HG02840 (cell line): ENCODE results near the gene PGP.
"Not testable (repeated sequence)": the region's sequence is repeated elsewhere in the genome, so short reads cannot be mapped to it uniquely, and the experiment has no call there.

Experiments used
- ATAC-seq: cut with Tn5 transposase; IDR thresholded peaks from one replicate; pipeline ENCODE4 v1.9.1; 2021; ENCODE audit warnings: mild to moderate bottlenecking, moderate library complexity, moderate number of reproducible peaks; ENCODE audit not compliant: unreplicated experiment, low FRiP score

Gene PGP

GRCh38 chr16:2204416-2205103 is 10.1 kb downstream of the PGP start:
- no peak for ATAC-seq

- not testable (repeated sequence) for ATAC-seq
Observed at GRCh38 chr16:2203119-2203688, 11.4 kb downstream of the PGP start.

GRCh38 chr16:2200313-2200712 is 14.3 kb downstream of the PGP start:
- ATAC-seq = no peak

GRCh38 chr16:2199621-2200139 is 15.0 kb downstream of the PGP start:
- no peak for ATAC-seq

- no peak for ATAC-seq
Observed at GRCh38 chr16:2199095-2199494, 15.5 kb downstream of the PGP start.

DNA sequence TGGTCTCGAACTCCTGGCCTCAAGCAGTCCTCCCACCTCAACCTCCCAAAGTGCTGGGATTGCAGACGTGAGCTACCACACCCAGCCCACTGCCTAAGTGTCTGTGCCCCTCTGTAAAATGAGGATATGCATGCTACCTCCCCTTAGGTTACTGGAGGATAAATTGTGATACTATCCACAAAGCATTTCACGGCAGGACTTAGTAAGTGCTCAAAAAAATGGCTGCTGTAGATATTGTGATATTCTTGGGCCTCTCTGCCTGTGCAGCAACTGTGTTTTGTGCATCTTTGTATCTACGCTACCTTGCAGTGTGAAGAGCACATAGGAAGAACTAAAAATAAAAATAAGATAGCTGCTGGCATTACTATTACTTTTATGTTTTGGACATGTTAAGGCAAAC is 16.4 kb downstream of the PGP start:
- no peak for ATAC-seq

DNA sequence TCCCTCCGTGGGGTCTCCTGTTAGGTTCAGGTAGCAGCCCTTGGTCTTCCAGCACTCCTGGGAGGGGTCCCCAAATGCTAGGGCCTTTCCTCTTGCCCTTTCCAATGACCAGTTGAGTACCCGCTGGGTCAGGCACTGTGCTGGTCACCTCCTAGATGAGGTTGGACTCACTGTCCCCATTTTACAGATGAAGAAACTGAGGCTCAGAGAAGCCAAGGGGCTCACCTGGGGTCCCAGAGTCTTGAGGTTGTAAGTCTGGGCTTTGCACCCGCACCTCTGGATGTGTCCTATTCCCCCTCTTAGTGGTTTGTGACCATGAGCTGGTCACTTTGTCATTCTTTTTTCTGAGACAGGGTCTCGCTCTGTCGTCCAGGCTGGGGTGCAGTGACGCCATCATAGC is 16.9 kb downstream of the PGP start:
- no peak for ATAC-seq

- ATAC-seq = no peak
Observed at GRCh38 chr16:2196981-2197511, 17.6 kb downstream of the PGP start.

DNA sequence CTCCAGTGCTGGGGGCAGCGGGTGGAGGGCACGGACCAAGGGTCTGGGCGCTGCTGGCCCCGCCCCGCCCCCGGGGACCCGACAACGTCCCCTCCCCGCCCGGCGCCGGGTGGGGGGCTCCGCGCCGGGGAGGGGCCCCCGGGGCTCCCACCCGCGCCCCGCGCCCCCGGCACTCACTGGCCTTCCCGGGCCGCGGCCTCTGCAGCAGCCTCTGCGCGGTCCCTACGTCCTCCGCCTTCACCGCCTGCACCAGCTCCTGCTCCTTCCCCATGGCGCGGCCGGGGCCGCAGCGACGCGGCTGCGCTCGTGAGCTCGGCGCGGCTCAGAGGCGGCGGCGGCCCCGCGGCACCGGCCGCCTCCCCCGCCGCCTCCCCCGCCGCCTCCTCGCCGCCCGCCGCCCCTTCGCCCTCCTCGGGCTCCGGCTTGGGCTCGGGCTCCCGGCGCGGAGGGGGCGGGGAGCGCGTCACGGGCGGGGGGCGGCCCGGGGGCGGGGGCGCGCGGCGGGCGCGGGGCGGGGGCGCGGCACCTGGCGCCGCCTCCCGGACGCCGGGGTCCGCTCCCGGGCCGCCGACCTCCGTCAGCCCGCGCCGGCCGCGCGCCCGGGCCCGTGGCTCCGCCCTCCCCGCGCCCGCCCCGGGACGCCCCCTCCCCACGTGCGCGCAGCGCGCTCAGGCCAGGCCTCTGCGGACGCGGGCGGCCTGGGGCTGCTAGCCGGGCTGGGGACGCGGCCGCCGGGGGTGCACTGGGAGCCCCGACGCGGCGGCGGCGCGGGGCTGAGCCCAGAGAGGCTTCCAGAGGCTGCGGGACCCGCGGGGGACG is 18.3 kb downstream of the PGP start, which contains the start of gene CASKIN1:
Gene CASKIN1 (minus strand): TSS at position 444 of the 819 bp plus-strand sequence. CDS start 173 bp downstream, at position 271.
- no peak for ATAC-seq

DNA sequence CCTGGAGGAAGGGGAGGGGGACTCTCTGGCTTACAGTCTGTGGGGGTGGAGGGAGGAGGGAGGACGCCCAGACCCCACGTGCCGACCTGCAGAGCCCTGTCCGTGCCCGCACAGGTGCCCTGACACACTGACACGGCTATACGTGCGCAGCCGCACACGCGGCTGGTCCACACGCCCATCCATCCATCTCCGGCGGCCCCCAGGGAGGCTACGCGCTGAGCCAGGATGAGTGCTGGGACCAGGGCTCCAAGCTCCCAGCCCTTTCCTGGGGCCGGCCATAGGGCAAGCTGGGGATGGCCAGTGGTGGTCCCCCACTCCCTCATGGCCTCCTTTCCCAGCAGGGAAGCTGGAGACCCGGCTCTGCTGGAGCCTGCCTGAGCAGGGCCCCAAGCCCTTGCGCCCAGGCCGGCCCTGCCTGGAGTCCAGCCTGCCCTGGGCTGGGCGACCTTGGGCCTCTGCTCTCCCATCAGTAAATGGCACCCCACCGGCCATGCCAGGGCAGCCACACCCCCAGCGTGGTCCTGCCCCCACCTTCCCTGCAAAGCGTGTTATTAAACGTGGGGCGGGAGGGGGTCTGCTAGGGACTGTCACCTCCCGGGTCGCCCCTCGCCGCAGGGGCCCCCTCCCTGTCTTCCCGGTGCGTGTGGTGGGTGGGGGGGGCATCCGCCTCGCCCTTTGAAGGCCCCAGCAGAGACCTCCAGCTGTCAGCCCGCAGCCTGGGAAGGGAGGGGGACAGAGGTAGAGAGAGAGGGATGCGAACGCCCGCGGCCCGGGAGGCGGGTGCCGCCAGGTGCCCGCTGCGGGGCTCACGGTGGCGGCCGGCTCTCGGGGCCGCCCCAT is 19.1 kb downstream of the PGP start:
- ATAC-seq = no peak

- ATAC-seq = no peak
Observed at GRCh38 chr16:2194852-2195321, 19.8 kb downstream of the PGP start.

GRCh38 chr16:2194166-2194834 is 20.3 kb downstream of the PGP start:
- ATAC-seq = no peak

DNA sequence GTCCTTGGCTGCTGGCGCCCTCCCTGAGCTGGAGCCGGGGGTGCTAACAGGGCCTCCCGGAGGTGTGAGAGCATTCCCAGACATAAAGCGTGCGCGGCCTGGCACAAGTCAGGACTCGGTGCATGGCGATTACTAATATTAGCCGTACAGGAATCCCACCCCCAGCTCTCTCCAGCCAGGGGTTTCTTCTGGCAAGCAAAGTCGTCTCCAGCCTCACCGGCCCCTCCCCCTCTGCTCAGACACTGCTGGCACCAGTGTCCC is 23.3 kb downstream of the PGP start:
- ATAC-seq = no peak

GRCh38 chr16:2190659-2191445 is 23.8 kb downstream of the PGP start:
- no peak for ATAC-seq

DNA sequence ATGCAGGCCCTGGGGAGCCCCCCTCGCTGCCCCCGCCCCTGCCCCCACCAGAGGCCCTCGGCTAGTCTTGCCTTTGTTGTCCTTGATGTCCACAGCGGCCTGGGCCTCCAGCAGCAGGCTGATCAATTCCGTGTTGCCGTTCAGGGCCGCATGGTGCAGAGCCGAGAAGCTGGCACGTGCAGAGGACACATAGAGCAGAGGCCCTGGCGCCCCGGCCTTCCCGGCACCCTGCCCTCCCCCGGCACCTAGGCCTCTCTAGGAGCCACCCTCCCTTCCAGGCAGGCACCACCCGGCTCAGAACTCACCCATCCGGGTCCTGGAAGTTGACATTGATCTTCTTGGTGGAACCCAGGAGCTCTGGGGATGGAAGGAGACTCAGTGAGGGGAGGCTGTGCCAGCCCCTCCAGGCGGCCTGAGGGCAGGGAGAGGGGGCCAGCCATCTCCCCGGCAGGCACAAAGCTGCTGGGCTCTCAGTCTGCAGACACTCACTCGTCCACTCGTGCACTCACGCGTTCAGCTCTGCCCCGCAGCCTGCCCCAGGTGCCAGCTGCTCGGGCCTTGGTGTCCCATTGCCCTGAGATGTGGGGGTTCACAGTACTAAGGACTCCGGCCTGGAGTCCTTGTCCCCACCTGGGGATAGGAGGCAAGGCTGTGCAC is 24.5 kb downstream of the PGP start:
- ATAC-seq = no peak

DNA sequence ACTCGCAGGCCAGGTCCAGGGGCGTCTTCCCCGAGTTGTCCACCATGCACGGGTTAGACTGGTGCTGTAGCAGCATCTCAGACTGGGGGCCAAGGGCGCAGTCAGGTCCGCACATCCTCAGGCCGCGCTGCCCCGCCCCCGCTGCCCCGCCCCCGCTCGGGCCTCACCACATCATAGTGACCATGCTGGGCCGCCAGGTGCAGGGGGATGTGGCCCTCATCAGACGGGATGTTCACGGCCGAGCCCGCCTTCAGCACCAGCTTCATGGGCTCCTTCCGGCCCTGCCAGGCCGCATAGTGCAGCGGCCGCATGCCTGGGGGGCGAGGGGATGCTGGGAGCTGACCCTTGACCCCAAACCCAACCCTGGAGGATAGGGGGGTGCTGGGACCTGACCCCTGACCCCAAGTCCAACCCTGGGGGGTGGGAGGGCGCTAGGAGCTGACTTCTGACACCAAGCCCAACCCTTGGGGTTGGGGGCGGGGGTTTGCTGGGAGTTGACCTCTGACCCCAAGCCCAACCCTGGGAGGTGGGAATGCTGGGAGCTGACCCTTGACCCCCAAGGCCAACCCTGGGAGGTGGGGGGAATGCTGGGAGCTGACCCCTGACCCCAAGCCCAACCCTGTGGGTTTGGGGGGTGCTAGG is 25.3 kb downstream of the PGP start:
- ATAC-seq = no peak

- ATAC-seq = no peak
Observed at GRCh38 chr16:2188395-2188794, 26.2 kb downstream of the PGP start.

- no peak for ATAC-seq
Observed at GRCh38 chr16:2187212-2187611, 27.4 kb downstream of the PGP start.
